K562 (cell line): ENCODE measurements around the gene PLEKHH3. TPM values are rescaled to one million over a fixed set of nuclear protein-coding genes. Genes with fewer than 3 reads are reported as not detected.
A peak's percentile ranks its signal among the peaks of the same experiment; 100 is the strongest.

Experiments used
- ATAC-seq: fragments of 200-7000 bp; cut with Tn5 transposase; 3 replicates; pipeline ENCODE4 v1.9.1; 2020; ENCODE audit warnings: moderate library complexity
- BruUV-seq: library from RNA; stranded (reverse); fragments of 400-500 nt; replicated peaks from 2 replicates; lab custom pipeline; 2021; lab: Mats Ljungman, UMichigan
- CTCF ChIA-PET: fragments of 300-600 bp; formaldehyde crosslinking; extraction: SDS; loops from one replicate; lab custom pipeline; 2021; ENCODE audit warnings: low intra/inter-chr PET ratio; lab: Yijun Ruan, JAX
- POLR2A ChIA-PET: fragments of 300-600, 350-650 bp; sonication (Branson Sonifier 250); formaldehyde crosslinking; extraction: SDS; loops from one replicate; lab custom pipeline; 2021; ENCODE audit warnings: antibody characterized with exemption, inconsistent platforms; lab: Yijun Ruan, JAX
- DNase-seq, 4 experiments: peaks; one replicate each; pipeline versions ENCODE4 v3.0.0 to v3.0.0-alpha.2; 2011 to 2018; ENCODE audit warnings: low spot score in 3 of 4, mixed read lengths in 3 of 4; ENCODE audit errors: extremely low read depth in 1 of 4
- FAIRE-seq: peaks from 2 replicates; lab custom pipeline; 2011; peaks lifted over from hg19 to GRCh38; lab: Jason Lieb, UNC
- H2AFZ ChIP-seq: 2 replicates; pipeline ENCODE4 v1.6.0; 2011; ENCODE audit warnings: low read depth, low read length, control low read depth, inconsistent platforms
- H3K27ac ChIP-seq: fragments of 200-600 bp; 3 replicates; pipeline ENCODE4 v1.8.0; 2011; ENCODE audit warnings: low read depth, mild to moderate bottlenecking, control low read depth, inconsistent platforms, low read length, moderate library complexity, mixed read lengths; ENCODE audit errors: extremely low read depth
- H3K27me3 ChIP-seq, 2 experiments: fragments of 300-600 bp in 1 of 2; 2 replicates in 1 of 2; 3 replicates in 1 of 2; pipeline versions ENCODE4 v1.6.0 to v1.8.0; 2011; ENCODE audit warnings: inconsistent platforms in 2 of 2, low read length in 2 of 2, mild to moderate bottlenecking in 1 of 2, mixed read lengths in 1 of 2, moderate library complexity in 1 of 2; ENCODE audit not compliant: control insufficient read depth in 2 of 2, insufficient read depth in 2 of 2
- H3K36me3 ChIP-seq: fragments of 300-600 bp; 3 replicates; pipeline ENCODE4 v1.8.0; 2011; ENCODE audit warnings: mild to moderate bottlenecking, low read length, inconsistent platforms; ENCODE audit not compliant: control insufficient read depth, insufficient read depth
- H3K4me1 ChIP-seq, 2 experiments: fragments of 200-600 bp in 1 of 2; replicated peaks in 1 of 2; 2 replicates in 1 of 2; 3 replicates in 1 of 2; pipeline versions ENCODE4 v1.5.1 to v1.8.0; 2011; ENCODE audit warnings: inconsistent platforms in 2 of 2, low read length in 2 of 2, mild to moderate bottlenecking in 1 of 2, mixed read lengths in 1 of 2, moderate library complexity in 1 of 2; ENCODE audit not compliant: control insufficient read depth in 2 of 2, insufficient read depth in 2 of 2
- H3K4me2 ChIP-seq: 2 replicates; pipeline ENCODE4 v1.6.1; 2011; ENCODE audit warnings: low read length, control low read depth, inconsistent platforms, mixed read lengths; ENCODE audit not compliant: insufficient read depth
- H3K4me3 ChIP-seq: fragments of 200-600 bp; sonication (generic), shearing (Covaris generic); 2 replicates; pipeline ENCODE4 v1.5.1; 2016; ENCODE audit warnings: control low read depth, inconsistent platforms
- H3K79me2 ChIP-seq: fragments of 200-600 bp; 3 replicates; pipeline ENCODE4 v1.8.0; 2011; ENCODE audit warnings: low read length, inconsistent platforms; ENCODE audit not compliant: control insufficient read depth, insufficient read depth
- H3K9ac ChIP-seq, 2 experiments: 2 replicates each; pipeline versions ENCODE4 v1.6.0 to v1.6.1; 2011; ENCODE audit warnings: low read depth in 2 of 2, low read length in 2 of 2, control low read depth in 1 of 2, inconsistent platforms in 1 of 2, mild to moderate bottlenecking in 1 of 2, mixed read lengths in 1 of 2; ENCODE audit not compliant: insufficient read depth in 1 of 2
- H3K9me1 ChIP-seq: one replicate; pipeline ENCODE4 v1.6.0; 2011; ENCODE audit warnings: inconsistent platforms, mild to moderate bottlenecking, low read length, moderate library complexity; ENCODE audit not compliant: control insufficient read depth, insufficient read depth
- H3K9me3 ChIP-seq: replicated peaks from 2 replicates; pipeline ENCODE4 v1.5.1; 2011; ENCODE audit warnings: low read depth, low read length, inconsistent platforms; ENCODE audit not compliant: control insufficient read depth, insufficient read depth
- H4K20me1 ChIP-seq: replicated peaks from 2 replicates; pipeline ENCODE4 v1.6.1; 2011; ENCODE audit warnings: low read length, inconsistent platforms, mixed read lengths; ENCODE audit not compliant: control insufficient read depth, insufficient read depth
- CREB1 ChIP-seq, 2 experiments: sonication (generic) in 1 of 2; formaldehyde crosslinking in 1 of 2; IDR thresholded peaks; 2 replicates each; pipeline versions ENCODE4 v1.6.1 to v1.8.0; 2012 to 2022; ENCODE audit warnings: inconsistent platforms in 1 of 2, mild to moderate bottlenecking in 1 of 2, missing genetic modification reagents in 1 of 2, moderate library complexity in 1 of 2
- NFATC3 ChIP-seq: fragments of 450-650 bp; IDR thresholded peaks from 2 replicates; pipeline ENCODE4 v1.6.1; 2017; ENCODE audit warnings: mild to moderate bottlenecking
- TOE1 ChIP-seq, 2 experiments: fragments of 450-650 bp in 1 of 2; sonication (generic) in 1 of 2; formaldehyde crosslinking in 1 of 2; IDR thresholded peaks; 2 replicates each; pipeline versions ENCODE4 v1.7.1 to v1.8.0; 2016 to 2022; ENCODE audit warnings: borderline replicate concordance in 2 of 2, mild to moderate bottlenecking in 2 of 2, antibody characterized with exemption in 1 of 2, inconsistent platforms in 1 of 2, low read depth in 1 of 2, missing genetic modification reagents in 1 of 2, moderate library complexity in 1 of 2
- U2AF1 ChIP-seq: fragments of 200-400 bp; formaldehyde crosslinking; optimal IDR thresholded peaks from 2 replicates; pipeline ENCODE3; 2017; ENCODE audit warnings: mild to moderate bottlenecking, low read depth, low read length, moderate library complexity
- WGBS: fragments of 100-300 bp; shearing (Covaris generic); methylation state at CpG from one replicate; pipeline ENCODE4 v1.1.6; 2016; ENCODE audit warnings: low coverage, mixed read lengths; ENCODE audit not compliant: insufficient coverage; ENCODE audit errors: missing lambda C conversion rate; 5-methylcytosine and 5-hydroxymethylcytosine counted together
- in situ Hi-C: fragments of 300-500 bp; cut with MboI; formaldehyde crosslinking; loops from 4 replicates; pipeline ENCODE4 v1.15.0; 2018; ENCODE audit warnings: inconsistent platforms, mixed read lengths
- intact Hi-C: fragments of 100-400 bp; cut with micrococcal nuclease; formaldehyde crosslinking; loops from 2 replicates; pipeline ENCODE4 v1.14.2; 2022
- polyA plus RNA-seq, 8 experiments: library from polyadenylated mRNA; depleted of rRNA in 4 of 8; stranded (reverse) in 5 of 8; unstranded in 3 of 8; fragments of >200 nt; fragmentation: Nextera tagmentation in 2 of 8; fragmentation: Illumina TruSeq in 1 of 8; extraction: Ambion mirVana in 2 of 8; extraction: Trizol in 1 of 8; gene quantifications; 2 replicates each; pipeline versions ENCODE4 v1.2.1 to v1.2.3, GENCODE V29; 2011 to 2014; ENCODE audit warnings: inconsistent platforms in 1 of 8, missing spikeins in 1 of 8
- total RNA-seq, 7 experiments: library from RNA; depleted of rRNA in 6 of 7; stranded (reverse); fragments of >200 nt in 6 of 7; fragmentation: Illumina TruSeq in 2 of 7; extraction: Trizol in 2 of 7; gene quantifications; 2 replicates each; pipeline versions ENCODE4 v1.2.1 to v1.2.3, GENCODE V29; 2011 to 2021; ENCODE audit warnings: low replicate concordance in 1 of 7
- TF ChIP-seq, protein P1 (sequence below): IDR thresholded peaks from 2 replicates; pipeline ENCODE4 v1.6.1; 2016; ENCODE audit warnings: missing genetic modification characterization, missing compliant biosample characterization
- TF ChIP-seq, protein P2 (sequence below), 2 experiments: fragments of 450-650 bp in 1 of 2; sonication (generic) in 1 of 2; formaldehyde crosslinking in 1 of 2; IDR thresholded peaks; 2 replicates each; pipeline versions ENCODE4 v1.7.1 to v1.9.0; 2016 to 2022; ENCODE audit warnings: inconsistent platforms in 1 of 2, mild to moderate bottlenecking in 1 of 2, missing genetic modification reagents in 1 of 2

The PLEKHH3 gene
- total and polyA plus RNA-seq, 9 of the 15 experiments (the other 6 are each of a cell fraction or from before 2014, with no cell fraction given): 0.58 to 34.5 (median 5.0) TPM

DNA sequence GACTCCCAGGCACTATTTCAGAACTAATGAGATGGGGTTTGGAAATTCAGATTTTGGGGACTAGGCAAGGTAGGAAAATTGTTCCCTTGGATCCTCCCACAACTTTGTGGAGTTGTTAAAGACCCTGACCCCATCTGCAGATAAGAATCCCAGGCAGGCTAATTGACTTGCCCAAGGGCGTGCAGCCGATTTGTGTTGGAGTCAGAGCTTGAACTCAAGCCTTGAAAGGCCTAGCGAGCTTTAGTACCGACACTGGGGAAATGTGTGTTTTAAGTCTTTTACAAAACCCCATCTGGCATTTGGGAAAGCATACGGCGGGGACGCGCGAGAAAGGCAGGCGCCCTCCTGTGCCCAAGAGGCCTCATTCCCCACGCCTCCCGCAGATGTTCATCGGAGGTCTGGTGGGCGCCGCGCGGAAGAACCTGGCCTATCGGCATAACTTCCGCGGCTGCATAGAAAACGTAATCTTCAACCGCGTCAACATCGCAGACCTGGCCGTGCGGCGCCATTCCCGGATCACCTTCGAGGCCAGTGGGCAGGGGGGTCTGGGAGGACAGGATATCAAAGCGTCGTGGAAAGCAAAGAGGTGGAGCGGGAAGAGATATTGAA is 9.8 kb upstream of the PLEKHH3 start (continued):
- TF ChIP-seq CREB1 (IDR thresholded peaks at IDR 0.05): no peak
- no peak for TF ChIP-seq CREB1 (CRISPR knock-in tag; IDR thresholded peaks at IDR 0.05)
- TF ChIP-seq TOE1 (IDR thresholded peaks at IDR 0.05; ENCODE audit: borderline replicate concordance): no peak
- TF ChIP-seq TOE1 (CRISPR knock-in tag; IDR thresholded peaks at IDR 0.05; ENCODE audit: borderline replicate concordance, low read depth): no peak
- TF ChIP-seq, protein P1, sequence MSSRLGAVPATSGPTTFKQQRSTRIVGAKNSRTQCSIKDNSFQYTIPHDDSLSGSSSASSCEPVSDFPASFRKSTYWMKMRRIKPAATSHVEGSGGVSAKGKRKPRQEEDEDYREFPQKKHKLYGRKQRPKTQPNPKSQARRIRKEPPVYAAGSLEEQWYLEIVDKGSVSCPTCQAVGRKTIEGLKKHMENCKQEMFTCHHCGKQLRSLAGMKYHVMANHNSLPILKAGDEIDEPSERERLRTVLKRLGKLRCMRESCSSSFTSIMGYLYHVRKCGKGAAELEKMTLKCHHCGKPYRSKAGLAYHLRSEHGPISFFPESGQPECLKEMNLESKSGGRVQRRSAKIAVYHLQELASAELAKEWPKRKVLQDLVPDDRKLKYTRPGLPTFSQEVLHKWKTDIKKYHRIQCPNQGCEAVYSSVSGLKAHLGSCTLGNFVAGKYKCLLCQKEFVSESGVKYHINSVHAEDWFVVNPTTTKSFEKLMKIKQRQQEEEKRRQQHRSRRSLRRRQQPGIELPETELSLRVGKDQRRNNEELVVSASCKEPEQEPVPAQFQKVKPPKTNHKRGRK (tag): no peak
- no peak for TF ChIP-seq U2AF1

- CTCF ChIA-PET: no interaction called here
- TF ChIP-seq NFATC3: no peak
- TF ChIP-seq, protein P2, sequence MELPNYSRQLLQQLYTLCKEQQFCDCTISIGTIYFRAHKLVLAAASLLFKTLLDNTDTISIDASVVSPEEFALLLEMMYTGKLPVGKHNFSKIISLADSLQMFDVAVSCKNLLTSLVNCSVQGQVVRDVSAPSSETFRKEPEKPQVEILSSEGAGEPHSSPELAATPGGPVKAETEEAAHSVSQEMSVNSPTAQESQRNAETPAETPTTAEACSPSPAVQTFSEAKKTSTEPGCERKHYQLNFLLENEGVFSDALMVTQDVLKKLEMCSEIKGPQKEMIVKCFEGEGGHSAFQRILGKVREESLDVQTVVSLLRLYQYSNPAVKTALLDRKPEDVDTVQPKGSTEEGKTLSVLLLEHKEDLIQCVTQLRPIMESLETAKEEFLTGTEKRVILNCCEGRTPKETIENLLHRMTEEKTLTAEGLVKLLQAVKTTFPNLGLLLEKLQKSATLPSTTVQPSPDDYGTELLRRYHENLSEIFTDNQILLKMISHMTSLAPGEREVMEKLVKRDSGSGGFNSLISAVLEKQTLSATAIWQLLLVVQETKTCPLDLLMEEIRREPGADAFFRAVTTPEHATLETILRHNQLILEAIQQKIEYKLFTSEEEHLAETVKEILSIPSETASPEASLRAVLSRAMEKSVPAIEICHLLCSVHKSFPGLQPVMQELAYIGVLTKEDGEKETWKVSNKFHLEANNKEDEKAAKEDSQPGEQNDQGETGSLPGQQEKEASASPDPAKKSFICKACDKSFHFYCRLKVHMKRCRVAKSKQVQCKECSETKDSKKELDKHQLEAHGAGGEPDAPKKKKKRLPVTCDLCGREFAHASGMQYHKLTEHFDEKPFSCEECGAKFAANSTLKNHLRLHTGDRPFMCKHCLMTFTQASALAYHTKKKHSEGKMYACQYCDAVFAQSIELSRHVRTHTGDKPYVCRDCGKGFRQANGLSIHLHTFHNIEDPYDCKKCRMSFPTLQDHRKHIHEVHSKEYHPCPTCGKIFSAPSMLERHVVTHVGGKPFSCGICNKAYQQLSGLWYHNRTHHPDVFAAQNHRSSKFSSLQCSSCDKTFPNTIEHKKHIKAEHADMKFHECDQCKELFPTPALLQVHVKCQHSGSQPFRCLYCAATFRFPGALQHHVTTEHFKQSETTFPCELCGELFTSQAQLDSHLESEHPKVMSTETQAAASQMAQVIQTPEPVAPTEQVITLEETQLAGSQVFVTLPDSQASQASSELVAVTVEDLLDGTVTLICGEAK (IDR thresholded peaks at IDR 0.05): no peak
- TF ChIP-seq, protein P2 (CRISPR knock-in tag; IDR thresholded peaks at IDR 0.05): no peak
Measured at GRCh38 chr17:42685831-42686230, 9.0 kb upstream of the PLEKHH3 start.

More at GRCh38 chr17:42685831-42686230, 9.0 kb upstream of the PLEKHH3 start:
- Histone ChIP-seq H3K9ac (peak overlapping the region in 1 of 2 experiments; percentile 15; a peak in 1 of 4 replicates), H3K36me3 (no peaks in the 10 kb centered on the region), H4K20me1 (no peaks in the 10 kb centered on the region), H3K4me3 (no peak overlapping the region), H3K4me1 (peaks cover 6 to 55% of the 10 kb centered on the region in 2 experiments), H3K79me2 (no peaks in the 10 kb centered on the region), H3K9me3 (no peaks in the 10 kb centered on the region), H3K27me3 (no peaks in the 10 kb centered on the region), H3K4me2 (no peak overlapping the region), H3K27ac (no peak overlapping the region; the same call in 2 of the 3 replicates), H2AFZ (no peak overlapping the region), H3K9me1 (no peaks in the 10 kb centered on the region)
- FAIRE-seq: no peak
- in situ Hi-C loops (no loop called here), intact Hi-C loops (no loop called here)
- POLR2A ChIA-PET: interaction anchor here (2.0 kb wide), 1 partner anchor 14 kb away, joined by 11 read pairs; no protein-coding TSS in a partner anchor
- ATAC-seq: no peak
- WGBS: 77% methylated on average over 13 of the region's 14 CpGs
- no peak for DNase-seq
- BruUV-seq: no TSS peak
